Measurements from ENCODE around the gene VPS26A.

VPS26A gene

GRCh38 chr10:69123747-69124562, at the start of gene VPS26A:
Gene VPS26A, plus strand, starts transcription at chr10:69124178. Its CDS starts 100 bp downstream, at chr10:69124278.
- peak; percentile 83 for DNase-seq

DNA sequence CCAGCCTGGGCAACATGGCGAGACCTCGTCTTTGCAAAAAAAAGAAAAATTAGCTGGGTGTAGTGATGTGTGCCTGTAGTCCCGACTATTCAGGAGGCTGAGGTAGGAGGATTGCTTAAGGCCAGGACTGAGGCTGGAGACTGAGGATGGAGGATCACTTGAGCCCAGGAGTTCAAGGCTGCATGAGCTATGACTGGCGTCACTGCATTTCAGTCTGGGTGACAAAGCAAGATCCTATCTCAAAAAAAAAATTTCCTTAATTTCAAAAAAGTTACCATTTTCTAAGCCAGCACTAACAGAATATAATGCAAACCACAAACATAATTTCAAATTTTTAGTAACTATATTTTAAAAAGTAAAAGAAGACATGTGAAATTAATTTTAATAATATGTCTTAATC, 49.4 kb upstream of the VPS26A start:
- no peak for DNase-seq

DNA sequence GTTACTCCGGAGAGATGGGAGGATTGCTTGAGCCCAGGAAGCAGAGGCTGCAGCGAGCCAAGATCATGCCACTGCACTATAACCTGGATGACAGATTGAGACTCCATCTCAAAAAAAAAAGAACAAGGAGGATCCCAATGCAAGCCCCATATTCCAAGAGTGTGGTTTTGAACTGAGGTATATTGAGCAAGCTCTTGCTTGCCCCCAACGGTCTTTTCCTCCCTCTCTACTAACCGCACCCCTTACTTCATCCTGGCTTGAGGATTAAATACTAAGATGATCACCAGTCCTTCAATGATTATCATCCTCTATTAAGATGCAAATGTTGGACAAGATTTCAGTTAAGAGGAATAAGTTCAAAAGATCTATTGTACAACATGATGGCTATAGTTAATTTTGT, 48.5 kb upstream of the VPS26A start:
- no peak for DNase-seq

DNA sequence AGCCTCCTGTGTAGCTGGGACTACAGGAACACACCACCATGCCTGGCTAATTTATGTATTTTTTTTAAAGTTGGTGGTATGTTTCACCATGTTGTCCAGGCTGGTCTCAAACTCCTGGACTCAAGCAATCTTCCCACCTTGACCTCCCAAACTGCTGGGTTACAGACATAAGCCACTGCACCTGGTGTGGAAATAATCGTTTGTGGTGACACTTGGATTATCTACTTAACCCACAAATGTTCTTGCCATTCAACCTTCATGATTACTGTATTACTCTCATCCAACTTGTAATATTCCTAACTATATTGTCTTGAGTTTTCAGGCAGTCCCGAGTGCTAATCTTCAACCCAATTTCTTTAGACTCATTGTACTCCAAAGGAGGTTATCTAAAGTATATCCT, 45.7 kb upstream of the VPS26A start:
- DNase-seq: no peak

GRCh38 chr10:69080226-69080625, 43.8 kb upstream of the VPS26A start:
- DNase-seq: no peak

- no peak for DNase-seq
Measured at GRCh38 chr10:69086001-69086509, 37.9 kb upstream of the VPS26A start.

GRCh38 chr10:69087590-69088470, 36.1 kb upstream of the VPS26A start, which contains the start of gene SRGN:
Gene SRGN, plus strand, starts transcription at chr10:69088103. Its CDS starts 55 bp downstream, at chr10:69088158.
- DNase-seq: no peak

DNA sequence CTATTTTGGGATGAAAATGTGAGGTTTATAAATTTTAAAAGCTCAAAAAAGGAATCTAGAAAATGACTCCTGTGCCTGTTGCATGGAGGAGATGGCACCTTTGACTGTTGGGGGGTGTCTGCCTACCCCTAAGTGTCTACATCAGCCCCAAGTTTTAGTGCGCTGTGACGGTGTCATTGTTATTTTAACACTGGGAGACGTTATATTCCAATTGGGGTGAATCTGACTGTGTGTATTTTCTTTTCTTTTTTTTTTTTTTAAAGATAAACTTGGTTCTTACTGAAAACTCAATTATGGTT, 35.6 kb upstream of the VPS26A start:
- no peak for DNase-seq

DNA sequence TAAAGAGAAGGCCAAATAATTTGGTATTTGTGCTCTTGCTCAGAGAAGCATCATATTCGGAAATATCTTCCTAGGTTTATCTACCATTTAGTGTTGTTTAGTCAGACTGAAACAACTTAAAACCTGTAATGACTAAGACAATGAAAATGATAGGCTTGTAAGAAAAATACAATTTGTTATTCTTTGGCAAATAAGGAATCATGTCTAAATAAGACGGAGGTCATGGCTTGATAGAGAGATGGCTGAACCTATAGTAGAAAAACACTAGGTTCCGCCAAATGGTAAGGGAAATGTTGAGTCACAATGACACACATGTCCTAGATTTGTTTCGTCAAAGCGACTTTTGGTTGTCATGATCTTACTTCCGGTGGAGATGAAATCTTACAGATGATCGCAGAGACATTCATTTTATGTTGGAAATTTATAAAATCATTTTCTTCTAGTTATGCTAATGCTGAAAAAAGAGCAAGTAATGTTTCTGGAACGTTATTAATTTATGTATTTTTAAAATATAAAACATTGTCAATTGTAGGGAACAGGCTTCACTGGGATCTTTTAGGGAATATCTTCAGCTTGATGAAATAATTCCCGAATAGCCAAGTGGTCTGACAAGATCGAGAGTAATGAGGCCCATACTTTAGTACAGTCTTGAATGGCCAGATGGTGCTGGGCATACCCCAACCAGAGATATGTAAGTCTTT, 35.0 kb upstream of the VPS26A start:
- DNase-seq: no peak

- no peak for DNase-seq
Measured at GRCh38 chr10:69089638-69090599, 34.1 kb upstream of the VPS26A start.

GRCh38 chr10:69090685-69091084, 33.3 kb upstream of the VPS26A start:
- no peak for DNase-seq

DNA sequence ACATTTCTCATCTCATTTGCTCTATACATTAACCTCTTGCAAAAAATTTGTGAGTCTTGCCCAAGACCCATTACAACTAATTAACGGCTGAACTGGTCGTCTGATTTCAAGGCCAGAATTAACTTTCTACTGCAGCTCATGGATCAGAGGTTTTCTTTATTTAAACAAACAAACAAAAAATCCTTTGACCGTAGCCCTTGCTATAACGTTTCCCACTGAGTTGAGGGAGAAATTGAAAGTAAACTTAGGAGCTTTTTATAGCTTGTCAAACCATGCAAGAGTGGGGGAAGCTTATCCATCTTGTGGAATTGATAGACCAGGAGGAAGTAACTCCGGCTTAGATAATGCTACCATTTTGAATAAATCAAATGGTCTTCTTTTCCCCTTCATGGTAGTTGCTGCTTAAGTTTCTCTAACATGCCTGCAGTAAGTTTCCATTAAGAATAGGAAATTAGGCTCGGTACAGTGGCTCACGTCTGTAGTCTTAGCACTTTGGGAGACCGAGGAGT, 32.8 kb upstream of the VPS26A start:
- no peak for DNase-seq

- DNase-seq: peak; percentile 58
Measured at GRCh38 chr10:69092959-69093850, 30.8 kb upstream of the VPS26A start.

DNA sequence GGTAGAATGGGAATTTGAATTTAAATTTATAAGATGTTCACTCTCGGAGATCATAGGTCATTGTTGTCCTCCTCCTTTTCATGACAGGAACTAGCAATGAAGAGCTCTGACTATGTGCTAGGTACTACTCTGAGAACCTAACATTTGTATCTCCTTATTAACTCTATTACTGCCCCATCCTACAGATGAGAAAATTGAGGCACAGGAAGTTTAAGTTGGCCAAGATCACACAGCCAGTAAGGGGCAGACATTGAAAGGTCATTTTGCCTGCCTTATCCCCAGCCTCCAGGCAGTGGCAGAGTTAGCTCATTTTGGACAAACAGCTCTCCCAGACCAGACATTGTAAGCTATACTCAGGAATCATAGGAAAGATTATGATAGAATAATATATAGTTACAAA, 30.0 kb upstream of the VPS26A start:
- DNase-seq: no peak

GRCh38 chr10:69096045-69096444, 27.9 kb upstream of the VPS26A start:
- DNase-seq: no peak

GRCh38 chr10:69097729-69098128, 26.2 kb upstream of the VPS26A start:
- DNase-seq: no peak

- no peak for DNase-seq
Measured at GRCh38 chr10:69100136-69100872, 23.7 kb upstream of the VPS26A start.

- DNase-seq: no peak
Measured at GRCh38 chr10:69101451-69102095, 22.4 kb upstream of the VPS26A start.

GRCh38 chr10:69102440-69102839, 21.5 kb upstream of the VPS26A start:
- DNase-seq: no peak

Measured in NCI-H1436 treated with DMSO at 0.1 percent for 48 hours (cell line).